COLO829 (cell line): ENCODE data around the gene HEBP2.
"Not testable (repeated sequence)": the region's sequence is repeated elsewhere in the genome, so short reads cannot be mapped to it uniquely, and the experiment has no call there.

Source experiments
- DNase-seq: peaks from one replicate; pipeline ENCODE4 v3.0.0; 2012; ENCODE audit warnings: low spot score

Gene HEBP2

DNA sequence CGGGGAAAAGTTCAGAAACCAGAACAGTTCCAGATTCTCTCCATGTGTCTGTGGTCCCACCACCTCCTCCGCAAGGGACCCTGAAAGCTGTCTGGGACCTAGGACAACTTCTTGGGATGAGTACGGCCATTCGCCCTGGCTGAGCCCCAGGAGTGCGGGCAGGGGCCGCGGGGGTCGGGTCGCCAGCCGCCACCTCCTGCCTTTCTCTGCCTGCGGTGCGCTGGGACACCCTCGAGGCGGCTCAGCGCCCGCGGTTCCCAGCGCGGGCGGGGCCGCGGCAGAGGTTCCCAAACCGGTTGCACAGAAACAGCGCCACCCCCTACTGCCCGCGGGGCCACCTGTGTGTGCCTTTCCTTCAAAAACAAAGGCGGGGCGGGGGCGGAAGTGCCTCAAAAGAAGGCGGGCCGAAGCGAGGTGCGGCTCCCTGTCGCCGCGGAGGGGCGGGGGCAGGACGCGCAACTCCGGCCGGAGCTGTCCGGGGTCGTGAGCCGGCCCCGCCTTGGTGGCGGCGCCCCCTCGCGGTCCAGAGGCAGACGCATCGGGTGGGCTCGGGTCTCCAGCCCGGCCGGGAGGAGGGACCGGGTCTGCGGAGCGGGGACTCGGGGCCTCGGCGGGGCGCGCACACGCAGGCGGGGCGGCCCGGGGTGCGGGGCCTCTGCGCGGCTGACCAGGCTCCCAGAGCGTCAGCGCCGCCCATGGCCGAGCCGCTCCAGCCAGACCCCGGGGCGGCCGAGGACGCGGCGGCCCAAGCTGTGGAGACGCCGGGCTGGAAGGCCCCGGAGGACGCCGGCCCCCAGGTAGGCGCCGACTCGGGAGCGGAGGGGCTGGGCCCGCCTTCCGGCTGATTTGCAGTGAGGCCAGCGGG lies at the start of gene HEBP2:
TSS of gene HEBP2 (plus strand) at position 423 of the 865 bp plus-strand sequence. CDS start at position 696, 273 bp downstream.
- DNase-seq: no peak

- DNase-seq: no peak
These were observed 46.1 kb upstream of the HEBP2 start for GRCh38 chr6:138357928-138358327.

GRCh38 chr6:138368684-138369083 lies 35.3 kb upstream of the HEBP2 start:
- not testable (repeated sequence) for DNase-seq

GRCh38 chr6:138370631-138371451 lies 33.2 kb upstream of the HEBP2 start:
- DNase-seq: no peak

- DNase-seq: no peak
These were observed 32.6 kb upstream of the HEBP2 start for GRCh38 chr6:138371452-138371711.

DNA sequence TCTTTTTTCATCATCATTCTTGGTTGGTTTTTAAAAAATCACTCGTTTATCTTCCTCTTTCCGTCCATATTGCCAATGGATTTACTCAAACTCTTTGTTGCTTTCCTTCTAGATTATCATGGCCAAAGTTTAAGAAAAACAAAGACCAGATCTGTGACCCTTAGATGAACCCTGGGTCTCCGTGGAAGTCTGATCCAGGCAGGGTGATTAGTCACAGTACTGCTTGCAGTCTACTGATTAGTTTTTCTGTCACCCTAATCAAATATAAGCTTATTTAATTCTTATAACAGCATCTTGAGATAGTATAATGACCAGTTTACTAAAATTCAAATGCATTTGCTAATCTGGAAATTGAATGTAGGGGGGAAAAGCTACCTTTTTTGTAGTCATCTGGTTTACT lies 32.3 kb upstream of the HEBP2 start:
- DNase-seq: no peak

DNA sequence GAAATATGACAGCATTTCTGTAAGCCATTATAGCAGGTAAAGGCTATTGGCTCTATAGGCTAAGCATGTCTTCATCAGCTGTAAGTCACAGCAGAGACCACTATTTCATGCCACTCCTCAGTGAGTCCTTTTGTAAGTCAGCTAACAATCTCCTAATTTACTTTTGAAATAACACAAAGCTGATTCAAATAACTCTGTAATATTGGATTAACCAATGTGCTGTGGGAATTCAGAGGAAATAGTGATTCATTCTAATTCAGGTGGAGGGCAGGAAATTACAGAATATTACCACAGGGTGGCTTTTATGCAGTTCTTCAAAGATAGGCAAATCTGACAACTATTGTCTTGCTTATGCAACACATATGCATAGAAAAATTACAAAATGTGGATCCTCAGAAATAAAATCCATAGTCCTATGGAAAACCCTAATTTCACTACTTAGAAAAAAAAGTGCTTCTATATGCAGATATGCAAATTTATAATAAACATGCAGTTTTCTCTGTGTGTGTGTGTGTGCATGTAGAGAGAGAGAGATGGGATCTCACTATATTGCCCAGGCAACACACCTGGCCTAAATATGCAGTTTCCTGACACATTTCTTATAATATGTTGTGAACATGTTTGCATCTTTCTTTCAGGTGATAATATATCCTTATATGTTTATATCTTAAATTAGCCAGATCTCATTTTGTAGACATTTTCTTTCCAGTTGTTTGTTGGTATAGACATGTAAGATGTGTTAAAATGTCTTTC lies 31.1 kb upstream of the HEBP2 start:
- peak; percentile 13 for DNase-seq

DNA sequence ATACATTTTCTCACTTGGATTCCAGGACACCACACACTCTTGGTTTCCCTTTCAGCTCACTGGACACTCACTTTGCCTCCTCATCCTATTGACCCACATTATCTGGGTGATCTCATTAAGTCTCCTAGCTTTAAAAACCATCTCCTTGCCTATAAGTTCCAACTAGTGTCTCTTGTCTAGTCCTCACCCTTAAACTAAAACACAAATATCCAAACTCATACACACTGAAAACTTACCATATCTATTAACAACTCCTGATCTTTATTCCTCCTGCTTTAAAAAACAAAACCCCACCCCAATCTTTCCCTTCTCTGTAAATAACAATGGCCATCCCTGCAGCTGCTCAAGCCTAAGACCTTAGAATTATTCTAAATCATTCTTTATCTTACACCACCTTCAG lies 29.8 kb upstream of the HEBP2 start:
- DNase-seq: no peak

GRCh38 chr6:138374815-138375214 lies 29.2 kb upstream of the HEBP2 start:
- no peak for DNase-seq

DNA sequence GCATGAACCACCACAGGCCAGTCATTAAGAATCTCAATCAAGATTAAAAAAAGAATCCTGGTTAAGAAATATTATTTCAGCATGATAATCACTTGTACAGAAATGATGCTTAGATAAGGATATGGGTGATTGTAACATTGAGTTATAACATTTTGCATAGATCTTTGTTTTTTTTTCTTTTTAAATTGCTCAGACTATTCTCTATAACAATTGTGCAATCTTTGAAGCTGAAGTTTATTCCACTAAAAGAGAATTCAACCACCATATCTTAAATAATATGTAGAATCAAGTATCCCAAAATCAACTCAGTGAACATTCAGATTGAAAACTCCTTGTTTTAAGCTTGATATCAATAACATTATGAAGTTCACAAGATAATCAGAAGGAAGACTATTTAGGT lies 27.0 kb upstream of the HEBP2 start:
- no peak for DNase-seq

GRCh38 chr6:138377844-138378243 lies 26.2 kb upstream of the HEBP2 start, which contains the start of gene SMIM28:
Gene SMIM28 (plus strand): TSS chr6:138377905. CDS start chr6:138378073, 168 bp downstream.
- DNase-seq: no peak

GRCh38 chr6:138378463-138378862 lies 25.6 kb upstream of the HEBP2 start:
- no peak for DNase-seq

- no peak for DNase-seq
These were observed 21.3 kb upstream of the HEBP2 start for GRCh38 chr6:138382498-138383265.

DNA sequence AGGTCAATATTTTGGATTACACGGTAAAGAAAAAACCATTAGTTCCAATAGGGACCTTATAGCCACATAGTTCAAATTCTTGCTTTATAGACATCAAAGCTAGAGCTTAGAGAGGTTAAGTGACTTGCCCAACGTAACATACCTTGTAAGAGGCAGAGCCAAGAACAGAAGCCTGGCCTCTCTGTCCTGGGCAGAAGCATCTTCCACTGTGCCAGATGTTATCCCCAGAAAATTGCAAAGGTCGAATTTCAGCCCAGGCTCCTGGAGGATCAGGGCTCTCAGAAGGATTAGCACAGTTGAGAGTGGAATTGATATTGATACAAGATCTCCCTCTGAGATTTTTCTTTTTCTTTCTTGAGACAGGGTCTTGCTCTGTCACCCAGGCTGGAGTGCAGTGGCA lies 20.2 kb upstream of the HEBP2 start:
- DNase-seq: no peak

DNA sequence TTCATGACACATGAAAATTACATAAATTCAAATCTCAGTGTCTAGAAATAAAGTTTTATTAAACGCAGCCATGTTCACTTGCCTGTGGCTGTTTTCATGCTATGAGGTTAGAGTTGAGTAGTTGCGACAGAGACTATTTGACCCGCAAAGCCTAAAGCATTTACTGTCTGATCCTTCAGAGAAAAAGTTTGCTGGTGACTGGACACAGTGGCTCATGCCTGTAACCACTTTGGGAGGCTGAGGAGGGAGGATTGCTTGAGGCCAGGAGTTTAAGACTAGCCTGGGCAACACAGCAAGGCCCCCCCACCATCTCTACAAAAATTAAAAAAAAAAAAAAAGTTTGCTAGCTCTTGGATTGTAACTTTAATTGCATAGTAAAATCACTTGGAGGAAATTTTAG lies 17.1 kb upstream of the HEBP2 start:
- DNase-seq: no peak

- DNase-seq: no peak
These were observed 16.2 kb upstream of the HEBP2 start for GRCh38 chr6:138387577-138388368.

GRCh38 chr6:138389551-138389950 lies 14.5 kb upstream of the HEBP2 start:
- no peak for DNase-seq

DNA sequence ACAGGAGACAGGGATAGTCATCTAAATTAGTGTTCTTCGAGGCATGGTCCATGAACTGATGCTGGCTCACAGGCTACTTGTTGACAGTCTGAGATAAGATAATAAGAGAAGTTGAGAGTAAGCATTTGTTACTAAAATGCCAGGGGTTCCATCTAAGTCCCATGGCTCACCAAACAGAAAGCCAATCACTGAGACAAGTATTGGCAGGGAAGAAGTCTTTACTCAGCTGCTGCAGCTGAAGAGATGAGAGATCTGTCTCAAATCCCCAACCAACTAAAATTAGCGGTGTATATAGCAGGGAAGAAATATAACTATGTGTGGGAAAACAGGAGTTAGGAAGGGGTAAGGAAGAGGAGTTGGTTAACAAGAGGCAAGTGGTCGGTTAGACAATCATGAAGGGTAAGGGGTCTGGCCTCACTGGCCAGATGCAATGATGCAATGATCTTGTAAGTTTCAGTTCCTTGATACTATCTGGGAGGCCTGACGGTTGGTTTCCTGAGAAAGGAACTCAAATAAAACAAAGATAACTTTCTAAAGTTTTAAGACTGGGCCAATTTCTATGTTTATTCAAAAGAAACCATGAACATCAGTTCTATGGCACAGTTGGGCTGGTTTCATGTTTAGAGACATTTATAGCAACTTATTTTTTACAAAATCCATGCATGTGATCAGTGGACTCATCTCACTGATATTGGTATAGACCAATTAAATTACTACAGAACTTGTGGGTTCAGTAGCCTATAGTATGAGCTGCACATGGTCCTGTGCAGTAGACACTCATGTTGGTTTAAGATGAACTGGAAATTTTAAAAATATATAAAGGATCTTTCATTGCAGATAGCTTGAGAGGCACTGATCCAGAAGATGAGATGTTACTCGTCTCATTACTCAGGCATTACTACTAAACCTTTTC lies 9.9 kb upstream of the HEBP2 start:
- DNase-seq: no peak

GRCh38 chr6:138396709-138397108 lies 7.3 kb upstream of the HEBP2 start:
- DNase-seq: no peak
